ENCODE measurements around the gene VTI1A. TPM values are rescaled to one million over a fixed set of nuclear protein-coding genes. Genes with fewer than 3 reads are reported as not detected.

The VTI1A gene
- total and polyA plus RNA-seq, 2 experiments from 2014 or later = 26.8 to 31.0 TPM

- TF ChIP-seq, protein P1, sequence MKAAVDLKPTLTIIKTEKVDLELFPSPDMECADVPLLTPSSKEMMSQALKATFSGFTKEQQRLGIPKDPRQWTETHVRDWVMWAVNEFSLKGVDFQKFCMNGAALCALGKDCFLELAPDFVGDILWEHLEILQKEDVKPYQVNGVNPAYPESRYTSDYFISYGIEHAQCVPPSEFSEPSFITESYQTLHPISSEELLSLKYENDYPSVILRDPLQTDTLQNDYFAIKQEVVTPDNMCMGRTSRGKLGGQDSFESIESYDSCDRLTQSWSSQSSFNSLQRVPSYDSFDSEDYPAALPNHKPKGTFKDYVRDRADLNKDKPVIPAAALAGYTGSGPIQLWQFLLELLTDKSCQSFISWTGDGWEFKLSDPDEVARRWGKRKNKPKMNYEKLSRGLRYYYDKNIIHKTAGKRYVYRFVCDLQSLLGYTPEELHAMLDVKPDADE (IDR thresholded peaks at IDR 0.05) = no peak
- no peak for TF ChIP-seq EZH2 (IDR thresholded peaks at IDR 0.05; ENCODE audit: low read depth, unreplicated experiment)
- no peak for TF ChIP-seq POLR2AphosphoS5 (IDR thresholded peaks at IDR 0.05; ENCODE audit: low read depth)
- TF ChIP-seq, protein P2, sequence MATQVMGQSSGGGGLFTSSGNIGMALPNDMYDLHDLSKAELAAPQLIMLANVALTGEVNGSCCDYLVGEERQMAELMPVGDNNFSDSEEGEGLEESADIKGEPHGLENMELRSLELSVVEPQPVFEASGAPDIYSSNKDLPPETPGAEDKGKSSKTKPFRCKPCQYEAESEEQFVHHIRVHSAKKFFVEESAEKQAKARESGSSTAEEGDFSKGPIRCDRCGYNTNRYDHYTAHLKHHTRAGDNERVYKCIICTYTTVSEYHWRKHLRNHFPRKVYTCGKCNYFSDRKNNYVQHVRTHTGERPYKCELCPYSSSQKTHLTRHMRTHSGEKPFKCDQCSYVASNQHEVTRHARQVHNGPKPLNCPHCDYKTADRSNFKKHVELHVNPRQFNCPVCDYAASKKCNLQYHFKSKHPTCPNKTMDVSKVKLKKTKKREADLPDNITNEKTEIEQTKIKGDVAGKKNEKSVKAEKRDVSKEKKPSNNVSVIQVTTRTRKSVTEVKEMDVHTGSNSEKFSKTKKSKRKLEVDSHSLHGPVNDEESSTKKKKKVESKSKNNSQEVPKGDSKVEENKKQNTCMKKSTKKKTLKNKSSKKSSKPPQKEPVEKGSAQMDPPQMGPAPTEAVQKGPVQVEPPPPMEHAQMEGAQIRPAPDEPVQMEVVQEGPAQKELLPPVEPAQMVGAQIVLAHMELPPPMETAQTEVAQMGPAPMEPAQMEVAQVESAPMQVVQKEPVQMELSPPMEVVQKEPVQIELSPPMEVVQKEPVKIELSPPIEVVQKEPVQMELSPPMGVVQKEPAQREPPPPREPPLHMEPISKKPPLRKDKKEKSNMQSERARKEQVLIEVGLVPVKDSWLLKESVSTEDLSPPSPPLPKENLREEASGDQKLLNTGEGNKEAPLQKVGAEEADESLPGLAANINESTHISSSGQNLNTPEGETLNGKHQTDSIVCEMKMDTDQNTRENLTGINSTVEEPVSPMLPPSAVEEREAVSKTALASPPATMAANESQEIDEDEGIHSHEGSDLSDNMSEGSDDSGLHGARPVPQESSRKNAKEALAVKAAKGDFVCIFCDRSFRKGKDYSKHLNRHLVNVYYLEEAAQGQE (IDR thresholded peaks at IDR 0.05; ENCODE audit: unreplicated experiment) = no peak
- TF ChIP-seq JUNB (IDR thresholded peaks at IDR 0.05; ENCODE audit: unreplicated experiment) = no peak
- no peaks in the 10 kb centered on the region for H4K20me1 ChIP-seq (replicated peaks; ENCODE audit: insufficient read depth)
- Mint-ChIP-seq H3K9me3 (no peaks in the 10 kb centered on the region), H3K27me3 (ENCODE audit: insufficient read depth, low read depth, poor library complexity) (no peaks in the 10 kb centered on the region), H3K36me3 (ENCODE audit: low read depth) (no peaks in the 10 kb centered on the region), H3K27ac (no peak overlapping the region), H3K4me1 (peaks cover 25% of the 10 kb centered on the region), H3K4me3 (no peak overlapping the region)
- DNase-seq (ENCODE audit: low spot score) = no peak
- no peak overlapping the region for H3K4me3 ChIP-seq
- H3K4me2 ChIP-seq = no peak overlapping the region
- H3K4me1 ChIP-seq (ENCODE audit: insufficient read depth) = peaks cover 5% of the 10 kb centered on the region; the same call in 1 of the 2 replicates
- no peak for ATAC-seq
- no peak overlapping the region for H3K27ac ChIP-seq (ENCODE audit: low read depth)
- H3K9me2 ChIP-seq (ENCODE audit: insufficient read depth) = no peaks in the 10 kb centered on the region
- no peaks in the 10 kb centered on the region for H3K79me2 ChIP-seq (replicated peaks; ENCODE audit: insufficient read depth)
- no peak overlapping the region for H2AFZ ChIP-seq
- H3F3A ChIP-seq (replicated peaks; ENCODE audit: low read depth) = 0 out of 2 replicates have a peak, but pooled peaks cover 3% of the 10 kb centered on the region
- H3K27me3 ChIP-seq (ENCODE audit: insufficient read depth) = no peaks in the 10 kb centered on the region
- H3K36me3 ChIP-seq (ENCODE audit: insufficient read depth) = no peaks in the 10 kb centered on the region
Observed at GRCh38 chr10:112752288-112752687, 305.3 kb downstream of the VTI1A start.

GRCh38 chr10:112753961-112754411 lies 307.0 kb downstream of the VTI1A start:
- peaks cover 25% of the 10 kb centered on the region for H3K4me1 Mint-ChIP-seq
- DNase-seq (ENCODE audit: low spot score) = no peak
- no peak overlapping the region for H3K4me3 Mint-ChIP-seq
- no peaks in the 10 kb centered on the region for H3K27me3 ChIP-seq (ENCODE audit: insufficient read depth)
- H4K20me1 ChIP-seq (replicated peaks; ENCODE audit: insufficient read depth) = no peaks in the 10 kb centered on the region
- peaks cover 2% of the 10 kb centered on the region for H3K27me3 Mint-ChIP-seq (ENCODE audit: insufficient read depth, low read depth, poor library complexity)
- H3K79me2 ChIP-seq (replicated peaks; ENCODE audit: insufficient read depth) = no peaks in the 10 kb centered on the region
- H3F3A ChIP-seq (replicated peaks; ENCODE audit: low read depth) = 0 out of 2 replicates have a peak, but pooled peaks cover 3% of the 10 kb centered on the region
- no peak overlapping the region for H3K27ac ChIP-seq (ENCODE audit: low read depth)
- no peaks in the 10 kb centered on the region for H3K9me3 Mint-ChIP-seq
- no peaks in the 10 kb centered on the region for H3K9me2 ChIP-seq (ENCODE audit: insufficient read depth)
- no peaks in the 10 kb centered on the region for H3K36me3 ChIP-seq (ENCODE audit: insufficient read depth)
- peaks cover 5% of the 10 kb centered on the region; the same call in 1 of the 2 replicates for H3K4me1 ChIP-seq (ENCODE audit: insufficient read depth)
- no peak overlapping the region for H3K4me2 ChIP-seq
- no peak overlapping the region for H2AFZ ChIP-seq
- no peak overlapping the region for H3K27ac Mint-ChIP-seq
- H3K4me3 ChIP-seq = no peak overlapping the region
- peak; percentile 20; the same call in 1 of the 3 replicates for ATAC-seq
- no peaks in the 10 kb centered on the region for H3K36me3 Mint-ChIP-seq (ENCODE audit: low read depth)
- TF ChIP-seq ZNF114 (CRISPR knock-in tag; IDR thresholded peaks at IDR 0.05) (no peak), NANOG (IDR thresholded peaks at IDR 0.05; ENCODE audit: borderline replicate concordance) (no peak), EZH2phosphoT487 (IDR thresholded peaks at IDR 0.05; ENCODE audit: unreplicated experiment) (no peak), ZNF331 (CRISPR knock-in tag; IDR thresholded peaks at IDR 0.05; ENCODE audit: low read depth) (no peak), STAT1 (IDR thresholded peaks at IDR 0.05; ENCODE audit: unreplicated experiment) (no peak), POLR2AphosphoS5 (IDR thresholded peaks at IDR 0.05; ENCODE audit: low read depth) (no peak)
- TF ChIP-seq, protein P2 (IDR thresholded peaks at IDR 0.05; ENCODE audit: unreplicated experiment) = no peak
